ENCODE data around the gene IARS1.

IARS1 gene

DNA sequence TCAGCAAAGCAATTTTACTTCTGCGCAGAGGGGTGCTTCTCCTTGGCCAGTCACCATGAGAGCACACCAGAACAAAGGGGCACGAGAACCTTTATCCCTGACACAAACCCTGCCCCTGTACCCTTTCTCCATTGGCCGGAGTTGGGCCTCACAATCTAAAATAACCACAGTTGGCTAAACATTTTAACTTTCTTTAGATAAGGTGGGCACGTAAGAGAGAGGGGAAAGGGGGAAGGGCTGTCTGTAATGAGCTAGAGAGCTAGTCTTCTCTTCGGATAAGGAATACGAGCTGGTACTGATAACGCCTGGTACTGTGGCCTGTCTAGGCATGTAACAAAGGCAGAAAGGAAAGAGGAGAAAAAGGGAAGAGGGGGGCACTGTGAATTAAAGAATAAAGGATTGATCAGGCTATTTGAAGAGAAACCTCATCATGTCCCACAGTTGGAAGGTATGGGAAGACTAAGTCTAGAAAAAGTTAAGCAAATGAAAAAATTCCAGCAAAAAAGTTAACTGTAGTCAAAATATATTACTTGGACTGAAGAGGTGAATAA is 1.8 kb upstream of the IARS1 start:
- no peak for DNase-seq (ENCODE audit: low read depth in 2 of 2)

DNA sequence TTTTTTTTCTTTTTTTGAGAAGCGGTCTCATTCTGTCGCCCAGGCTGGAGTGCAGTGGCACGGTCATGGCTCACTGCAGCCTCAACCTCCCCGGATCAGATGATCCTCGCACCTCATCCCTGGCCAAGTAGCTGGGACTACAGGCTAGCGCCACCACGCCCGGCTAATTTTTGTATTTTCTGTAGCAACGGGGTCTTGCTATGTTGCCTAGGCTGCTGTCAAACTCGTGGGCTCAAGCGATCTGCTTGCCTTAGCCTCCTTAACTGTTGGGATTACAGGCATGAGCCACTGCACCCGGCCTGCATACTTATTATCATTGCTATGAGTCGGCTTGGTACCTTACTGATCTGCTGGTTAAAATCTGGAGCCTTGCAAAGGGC is 790 bp upstream of the IARS1 start:
- DNase-seq (ENCODE audit: low read depth in 2 of 2): no peak

DNA sequence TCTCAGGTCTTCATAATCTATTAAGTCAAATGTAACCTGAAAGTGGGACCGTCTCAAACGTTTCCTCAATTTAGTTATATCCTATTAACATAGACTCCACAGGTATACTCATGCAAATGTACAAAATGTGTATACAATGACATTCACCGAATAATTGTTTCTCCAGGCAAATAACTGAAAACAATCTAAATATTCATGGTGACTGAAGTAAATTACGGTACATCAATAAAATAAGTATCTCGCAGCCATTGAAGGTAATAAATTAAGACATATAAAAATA is 482 bp downstream of the IARS1 start:
- DNase-seq (ENCODE audit: low read depth in 2 of 2): no peak

DNA sequence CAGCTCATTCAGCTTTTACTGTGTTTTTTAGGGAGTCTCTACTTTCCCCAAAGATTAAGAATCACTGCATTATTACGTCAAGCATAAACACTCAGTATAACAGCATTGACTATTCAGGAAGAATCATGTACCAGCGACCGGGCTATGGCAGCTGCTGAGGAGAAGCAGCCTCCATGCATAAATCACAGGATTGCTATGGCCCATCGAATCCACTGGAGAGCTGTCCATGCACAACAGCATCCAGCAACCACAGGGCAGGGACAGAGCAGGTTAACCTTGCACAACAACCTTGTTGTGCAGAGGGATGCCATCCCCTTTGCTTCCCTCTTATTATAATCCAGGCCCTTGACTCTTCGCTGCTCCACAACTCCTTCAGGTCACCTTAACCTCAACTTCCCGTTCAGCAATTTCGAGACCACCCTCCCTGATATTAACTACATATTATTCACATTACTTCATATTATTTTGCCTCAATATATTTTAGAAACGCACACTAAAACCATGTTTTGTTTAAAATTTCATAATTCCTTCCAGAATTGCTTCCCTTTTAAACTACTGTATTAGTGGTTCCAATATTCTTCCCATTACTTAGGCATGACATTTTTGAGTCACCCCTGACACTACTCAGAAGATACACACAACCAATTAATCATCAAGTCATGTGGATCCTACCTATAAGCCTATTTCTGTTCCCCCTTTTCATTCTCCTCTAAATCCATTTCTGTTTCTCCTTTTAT is 991 bp downstream of the IARS1 start:
- DNase-seq (ENCODE audit: low read depth in 2 of 2): no peak

DNA sequence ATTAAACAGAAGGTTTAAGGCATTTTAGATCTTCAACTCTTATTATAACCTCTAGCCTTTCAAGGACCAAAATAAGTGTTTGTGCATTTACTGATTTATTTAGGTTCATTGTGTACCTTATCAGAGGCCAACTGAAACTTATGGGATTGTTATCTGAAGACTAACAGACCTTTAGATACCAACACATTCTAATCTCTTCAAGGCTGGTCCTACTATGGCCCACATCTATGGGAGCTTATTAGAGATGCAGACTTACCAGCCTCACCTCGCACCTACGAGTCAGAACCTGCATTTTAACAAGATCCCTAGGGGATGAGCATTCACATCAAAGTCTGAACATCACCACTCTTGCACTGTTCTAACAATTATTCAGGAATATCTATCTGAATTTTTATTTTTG is 1.9 kb downstream of the IARS1 start:
- no peak for DNase-seq (ENCODE audit: low read depth in 2 of 2)

DNA sequence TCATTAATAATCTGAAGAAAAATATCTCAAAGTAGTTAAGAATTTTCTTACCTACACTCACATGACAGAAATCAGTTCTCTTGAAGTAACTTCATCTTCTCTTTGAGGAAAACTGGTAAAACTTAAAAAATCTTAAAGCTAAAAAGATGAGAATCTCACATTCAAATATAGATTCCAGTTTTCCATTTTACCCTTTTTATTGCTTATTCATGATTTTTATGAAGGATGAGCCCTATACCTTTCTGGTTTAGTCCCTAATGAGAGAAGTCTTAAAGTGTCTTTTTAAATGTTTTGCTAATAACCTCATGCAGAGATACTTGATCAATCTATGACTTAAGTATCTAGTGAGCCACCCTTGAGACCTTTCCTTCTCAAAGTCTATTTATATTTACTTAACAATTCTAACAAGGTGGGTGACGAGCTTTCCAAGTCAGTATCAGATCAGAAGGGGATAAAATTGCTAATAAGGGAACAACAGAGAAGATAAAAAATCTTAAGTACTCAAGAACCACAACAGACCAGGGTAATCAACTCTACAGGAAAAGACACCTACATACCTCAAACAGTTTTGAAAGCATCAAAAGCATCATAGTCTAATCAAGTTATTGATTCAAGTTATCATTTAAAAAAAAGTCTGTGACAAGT is 2.6 kb downstream of the IARS1 start:
- DNase-seq (ENCODE audit: low read depth in 2 of 2): no peak

DNA sequence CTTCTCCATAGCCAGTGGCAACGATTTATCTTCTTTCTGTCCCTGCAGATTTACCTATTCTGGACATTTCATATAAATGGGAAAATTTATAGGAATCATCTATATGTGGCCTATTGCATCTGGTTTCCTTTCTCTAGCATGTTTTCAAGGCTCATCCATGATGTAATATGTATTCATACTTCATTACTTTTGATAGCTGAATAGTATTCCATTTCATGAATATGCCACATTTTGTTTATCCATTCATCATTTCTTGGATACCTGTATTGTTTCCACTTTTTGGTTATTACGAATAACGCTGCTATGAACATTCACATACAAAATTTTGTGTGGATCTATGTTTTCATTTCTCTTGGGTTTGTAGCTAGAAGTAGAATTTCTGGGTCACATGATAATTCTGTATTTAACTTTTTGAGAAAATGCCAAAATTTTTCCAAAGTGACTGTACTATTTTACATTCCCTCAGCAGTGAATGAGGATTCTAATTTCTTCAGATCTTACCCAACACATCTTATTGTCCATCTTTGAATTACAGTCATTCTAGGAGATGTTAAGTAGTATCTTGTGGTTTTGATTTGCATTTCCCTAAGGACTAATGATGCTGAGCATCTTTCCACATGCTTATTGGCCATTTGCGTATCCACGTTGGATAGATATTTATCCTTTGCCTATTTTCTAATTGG is 3.6 kb downstream of the IARS1 start:
- no peak for DNase-seq (ENCODE audit: low read depth in 2 of 2)

DNA sequence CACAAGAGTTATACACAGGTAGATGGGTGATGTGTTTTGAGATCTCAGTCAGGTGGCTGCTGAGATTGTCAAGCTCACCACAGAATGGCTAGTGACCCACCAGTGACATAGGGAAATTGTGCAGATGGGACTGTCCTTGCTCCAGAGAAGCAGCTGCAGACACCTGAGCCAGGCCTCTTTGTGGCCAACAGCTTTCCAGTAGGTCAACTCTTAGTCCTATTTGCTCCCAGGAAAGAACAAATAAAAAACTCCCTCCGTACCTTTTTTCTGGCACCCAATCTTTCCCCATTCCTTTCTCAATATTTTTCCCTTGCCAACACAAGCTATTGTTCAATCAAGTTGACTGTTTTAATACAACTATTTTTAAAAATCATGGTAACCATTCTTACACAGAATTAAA is 14.2 kb downstream of the IARS1 start:
- DNase-seq (ENCODE audit: low read depth in 2 of 2): no peak

DNA sequence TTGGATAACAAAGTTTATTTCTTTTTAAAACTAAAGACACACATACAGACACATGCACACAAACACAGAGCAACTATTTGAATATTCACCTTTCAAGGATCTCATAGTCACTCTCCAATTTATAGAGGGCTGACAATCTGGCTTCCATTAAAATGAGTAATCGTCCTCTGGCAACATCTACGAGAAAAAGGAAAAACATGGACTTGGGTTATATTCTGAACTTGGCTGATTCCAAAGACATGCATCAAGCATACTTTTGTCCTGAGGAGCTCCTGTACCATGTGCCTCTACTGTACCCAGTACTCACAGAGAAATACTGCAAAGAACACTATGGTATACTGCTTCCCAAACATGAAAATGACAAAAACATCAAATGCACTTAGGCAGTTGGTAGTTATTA is 15.4 kb downstream of the IARS1 start:
- DNase-seq (ENCODE audit: low read depth in 2 of 2): no peak

DNA sequence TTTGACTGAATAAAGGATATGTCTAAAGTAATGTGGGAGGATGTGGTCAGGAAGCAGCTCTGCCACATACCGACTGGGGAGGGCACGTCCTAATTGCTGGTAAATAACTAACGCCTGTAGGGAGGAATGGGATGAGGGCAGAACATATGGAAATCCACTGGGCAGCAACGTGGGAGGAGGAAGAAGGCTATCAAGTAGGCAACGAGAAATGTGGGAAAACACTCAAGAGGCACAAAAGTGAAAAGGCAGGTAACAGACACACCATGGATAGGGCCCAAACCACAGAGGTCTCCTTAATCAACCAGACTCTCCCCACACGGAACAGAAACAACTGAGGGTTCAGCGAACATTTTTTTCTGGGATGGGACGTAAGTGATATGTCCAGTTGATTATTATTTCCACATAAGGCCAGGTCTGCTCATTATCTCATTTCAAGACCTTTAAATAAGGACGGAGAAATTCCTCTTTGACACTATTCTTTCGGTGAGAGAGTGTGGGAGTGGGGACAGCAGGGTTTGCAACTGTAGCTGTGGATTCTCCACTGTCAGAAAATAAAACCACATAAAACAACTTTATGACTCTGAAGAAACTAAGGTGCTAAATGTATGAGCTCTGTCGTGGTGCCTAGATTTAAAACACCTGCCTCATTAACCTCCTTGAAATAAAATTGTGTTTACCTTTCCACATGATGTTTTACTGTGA is 17.0 kb downstream of the IARS1 start:
- no peak for DNase-seq (ENCODE audit: low read depth in 2 of 2)

DNA sequence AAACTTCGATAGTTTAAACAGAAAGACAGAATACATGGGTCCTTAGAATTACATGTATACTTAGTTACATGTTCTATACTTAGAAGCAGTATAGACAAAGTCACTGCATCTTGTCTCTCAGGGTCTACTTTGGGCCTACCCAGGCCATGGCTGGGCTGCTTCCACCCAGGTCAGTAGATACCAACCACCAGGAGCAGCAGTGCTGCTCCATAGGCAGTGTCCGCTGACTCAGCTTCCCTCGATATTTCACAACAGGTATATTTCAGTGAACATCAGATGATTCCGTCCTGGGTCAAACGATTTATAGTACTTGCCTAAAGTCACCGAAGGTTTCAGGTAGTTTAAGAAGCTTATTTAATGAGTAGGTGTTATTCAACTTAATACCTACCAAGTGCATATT is 18.0 kb downstream of the IARS1 start:
- DNase-seq (ENCODE audit: low read depth in 2 of 2): no peak

DNA sequence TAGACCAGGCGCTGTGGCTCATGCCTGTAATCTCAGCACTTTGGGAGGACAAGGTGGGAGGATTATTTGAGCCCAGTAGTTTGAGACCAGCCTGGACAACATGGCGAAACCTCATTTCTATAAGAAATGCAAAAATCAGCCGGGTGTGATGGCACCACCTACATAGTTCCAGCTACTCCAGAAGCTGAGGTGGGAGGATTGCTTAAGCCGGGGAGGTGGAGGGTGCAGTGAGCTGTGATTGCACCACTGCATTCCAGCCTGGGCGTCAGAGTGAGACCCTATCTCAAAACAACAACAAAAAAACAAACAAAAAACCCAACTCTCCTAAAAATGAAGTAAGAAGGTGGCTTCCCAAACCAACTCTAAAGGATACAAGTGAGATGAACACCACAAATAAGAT is 23.0 kb downstream of the IARS1 start:
- DNase-seq (ENCODE audit: low read depth in 2 of 2): no peak

DNA sequence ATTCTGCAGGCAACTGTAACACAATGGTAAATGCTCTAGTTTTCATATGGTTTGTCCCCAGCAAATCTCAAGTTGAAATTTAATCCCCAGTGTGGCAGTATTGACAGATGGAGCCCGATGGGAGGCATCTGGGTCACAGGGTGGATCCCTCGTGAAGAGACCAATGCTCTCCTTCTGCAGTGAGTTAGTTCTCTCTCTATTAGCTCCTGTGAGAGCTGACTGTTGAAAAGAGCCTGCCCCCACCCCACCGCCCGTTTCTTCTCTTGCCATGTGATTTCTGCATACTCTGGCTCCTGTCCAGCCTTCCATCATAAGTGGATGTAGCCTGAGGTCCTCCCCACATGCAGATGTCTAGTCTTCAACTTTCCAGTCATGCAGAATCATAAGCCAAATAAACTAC is 27.0 kb downstream of the IARS1 start:
- DNase-seq (ENCODE audit: low read depth in 2 of 2): no peak

DNA sequence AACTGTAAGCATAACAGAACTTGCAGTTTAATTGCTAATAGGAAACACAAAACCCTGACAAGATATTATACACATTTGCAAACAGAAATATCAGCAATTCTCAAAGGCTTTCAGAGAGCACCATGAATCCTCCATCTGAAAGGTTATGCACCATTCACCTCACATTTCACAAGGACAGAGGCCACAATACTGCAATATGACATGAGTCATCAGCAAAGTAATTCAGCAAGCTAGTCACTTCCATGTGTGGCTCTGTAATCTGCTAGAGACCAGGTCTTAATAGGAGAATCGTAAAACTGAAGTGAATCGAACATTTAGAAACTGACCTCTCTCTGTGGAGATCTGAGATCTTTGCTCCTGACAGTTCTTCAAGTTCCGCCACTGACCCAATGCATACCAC is 28.3 kb downstream of the IARS1 start:
- no peak for DNase-seq (ENCODE audit: low read depth in 2 of 2)

DNA sequence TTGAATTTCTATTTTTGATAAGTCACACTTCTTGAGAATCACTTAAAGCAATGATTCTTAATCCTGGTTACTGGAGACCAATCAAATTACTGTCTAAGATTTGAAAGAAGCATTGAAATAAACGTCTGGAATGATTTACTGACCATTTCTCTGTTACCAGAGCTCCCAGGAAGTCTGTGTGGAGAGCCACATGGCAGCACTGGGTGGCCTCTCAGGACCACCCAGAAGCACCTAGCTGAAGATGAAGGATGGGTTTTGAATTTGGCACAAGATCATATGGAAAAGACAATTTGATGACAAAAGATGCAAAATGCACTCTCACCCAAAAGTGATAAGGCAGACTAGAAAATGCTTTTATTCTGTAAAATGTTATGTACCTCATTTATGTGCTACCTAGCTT is 30.4 kb downstream of the IARS1 start:
- no peak for DNase-seq (ENCODE audit: low read depth in 2 of 2)

DNA sequence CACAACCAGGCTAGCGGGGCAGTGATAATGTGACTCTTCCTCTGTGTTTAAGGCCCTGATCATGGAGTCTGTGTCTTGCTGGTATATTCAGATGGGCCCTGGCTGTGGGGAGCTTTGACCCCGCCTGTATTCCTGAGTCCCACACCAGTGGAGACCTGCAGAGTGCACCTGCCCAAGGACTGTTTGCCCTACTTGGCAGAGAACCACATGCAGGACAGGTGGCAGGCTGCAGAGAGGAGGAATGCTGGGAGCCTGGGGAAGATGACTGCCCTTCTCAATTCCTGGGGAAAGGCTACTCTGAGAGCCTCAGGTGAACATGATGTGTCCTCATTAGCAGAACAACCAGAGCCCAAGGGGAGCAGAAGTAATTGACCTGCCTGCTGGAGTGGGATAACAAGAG is 36.2 kb downstream of the IARS1 start:
- no peak for DNase-seq (ENCODE audit: low read depth in 2 of 2)

DNA sequence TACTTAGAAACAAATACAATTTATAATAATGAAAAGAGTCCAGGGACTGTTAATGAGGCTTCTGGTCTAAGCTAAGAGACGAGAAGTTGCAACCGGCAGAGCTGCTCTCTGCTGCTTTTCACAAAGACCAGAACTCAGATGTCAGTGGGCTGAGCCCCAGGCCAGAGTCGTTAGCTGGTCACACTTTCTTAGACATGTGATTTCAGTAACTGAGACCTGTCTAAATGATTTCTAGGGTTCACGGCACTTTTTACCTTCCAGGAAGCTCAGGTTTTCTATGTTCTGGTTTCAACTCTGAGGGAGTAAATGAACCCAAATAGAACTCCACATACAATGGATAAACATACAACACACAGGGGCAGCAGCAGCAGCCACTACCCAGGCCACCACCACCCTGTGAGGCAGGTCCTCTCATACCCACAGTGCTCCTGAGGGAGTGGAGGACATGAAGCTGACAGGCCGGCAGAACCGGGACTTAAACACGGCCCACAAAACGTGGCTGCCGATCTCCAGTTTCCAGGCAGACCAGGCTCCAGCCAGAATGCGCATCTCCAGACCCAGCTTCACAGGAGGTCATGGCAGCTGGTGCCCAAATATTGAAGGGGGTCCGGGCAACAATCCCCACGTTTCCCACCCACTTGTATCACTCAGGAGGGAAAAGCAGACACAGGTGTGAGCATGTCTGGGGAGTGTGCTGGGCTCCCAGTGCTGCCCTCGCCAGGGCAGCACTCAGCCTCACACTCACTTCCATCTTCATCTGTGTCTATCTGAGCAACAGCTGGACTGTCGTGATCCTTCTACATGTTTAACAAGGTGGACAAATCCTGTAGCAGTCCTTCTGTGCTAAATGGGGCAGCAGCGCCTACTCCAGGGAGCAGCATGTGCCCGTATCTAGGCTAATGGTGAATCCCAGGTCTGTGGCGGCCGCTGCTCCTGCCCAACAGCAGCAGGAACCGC is 38.8 kb downstream of the IARS1 start:
- no peak for DNase-seq (ENCODE audit: low read depth in 2 of 2)

DNA sequence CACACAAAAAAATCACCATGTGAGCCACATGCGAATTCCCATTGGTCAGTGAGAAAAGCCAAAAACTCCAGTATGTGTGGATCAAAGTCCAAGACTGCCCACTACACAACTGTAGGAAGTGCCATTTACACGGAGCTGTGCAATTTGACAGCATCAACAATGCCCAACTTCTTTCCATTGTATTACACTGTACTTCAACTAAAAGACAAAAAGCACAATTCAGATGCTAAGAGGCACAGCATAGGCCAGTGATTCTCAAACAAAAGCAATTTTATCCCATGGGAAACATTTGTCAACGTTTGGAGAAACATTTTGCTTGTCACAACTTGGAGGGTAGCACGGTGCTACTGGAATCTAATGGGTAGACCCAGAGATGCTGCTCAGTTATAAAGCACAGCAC is 39.8 kb downstream of the IARS1 start:
- DNase-seq (ENCODE audit: low read depth in 2 of 2): no peak

DNA sequence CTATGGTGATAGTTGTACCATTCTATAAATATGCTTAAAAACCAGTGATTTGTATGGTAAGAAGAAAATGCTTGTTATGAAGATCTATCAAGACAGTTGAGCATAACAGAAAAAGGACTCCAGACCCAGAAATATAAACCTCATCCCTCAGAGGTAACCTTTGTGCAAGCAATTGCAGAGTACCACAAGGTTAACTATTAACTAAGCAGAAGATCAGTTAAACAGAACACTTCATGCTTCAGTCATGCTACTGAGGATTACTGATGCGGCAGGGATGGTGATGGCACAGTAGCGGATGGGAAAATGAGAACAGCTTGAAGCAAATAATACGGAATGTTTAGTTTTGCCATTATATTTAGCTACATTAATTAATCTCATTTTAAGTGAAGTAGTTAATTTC is 45.5 kb downstream of the IARS1 start:
- DNase-seq (ENCODE audit: low read depth in 2 of 2): no peak

DNA sequence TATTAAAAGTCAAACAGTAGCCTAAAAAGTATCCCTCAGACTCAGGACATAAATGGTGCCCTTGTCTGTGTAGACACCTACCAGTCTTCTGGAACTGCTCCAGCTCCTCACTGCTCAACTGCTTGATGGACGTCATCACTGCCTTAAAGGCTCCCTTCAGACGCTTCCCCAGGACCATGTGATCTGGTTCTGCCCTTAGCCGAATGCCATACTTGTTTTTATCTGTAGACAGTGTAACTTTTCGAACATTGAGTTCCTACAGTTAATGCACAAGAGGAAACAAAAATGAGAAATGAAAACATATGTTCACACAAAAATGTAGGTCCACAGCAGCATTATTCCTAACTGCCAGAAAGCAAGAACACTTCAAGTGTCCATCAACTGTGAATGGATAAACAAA is 46.2 kb downstream of the IARS1 start:
- no peak for DNase-seq (ENCODE audit: low read depth in 2 of 2)

DNA sequence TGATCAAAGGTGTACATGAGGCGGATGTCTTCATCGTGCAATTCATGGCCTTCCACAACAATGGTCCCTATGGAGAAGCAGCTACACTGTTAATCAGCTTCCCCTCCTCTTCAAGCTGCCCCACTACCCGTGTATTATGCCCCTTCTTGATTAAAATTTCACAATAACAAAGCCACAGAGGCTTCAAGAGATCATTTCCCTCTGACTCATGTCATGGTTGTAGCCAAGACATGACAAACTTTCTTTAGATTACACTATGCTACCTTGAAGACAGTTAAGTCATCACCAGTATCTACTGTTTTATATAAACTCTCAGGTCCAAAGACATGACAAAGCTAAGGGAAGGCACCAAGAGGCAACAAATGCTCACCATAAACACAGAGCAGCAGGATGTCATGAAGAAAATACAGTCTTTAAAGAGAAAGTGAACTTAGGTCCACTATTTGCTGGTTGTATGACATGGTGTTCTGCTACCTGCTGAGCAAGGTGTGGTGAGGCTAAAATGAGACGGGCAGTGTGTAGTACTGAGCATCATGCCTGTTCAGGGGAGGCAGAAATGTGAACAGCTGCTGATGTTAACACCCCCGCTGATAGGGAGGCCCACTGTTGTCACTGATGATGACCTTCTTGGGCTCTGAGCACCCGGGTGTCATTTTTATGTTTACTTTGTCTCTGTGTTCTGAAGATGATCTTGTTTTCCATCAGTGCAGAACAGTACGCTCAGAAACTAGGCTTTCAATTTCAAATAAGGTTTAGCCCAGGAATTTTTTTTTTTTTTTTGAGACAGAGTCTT is 48.3 kb downstream of the IARS1 start:
- DNase-seq (ENCODE audit: low read depth in 2 of 2): no peak

All from stimulated activated CD8-positive, alpha-beta memory T cell treated with anti-CD3 and anti-CD28 coated beads, Interleukin-7, amount 100 ng/mL, for 1 hour (primary cell).